ENCODE results near the gene MDN1.

DNA sequence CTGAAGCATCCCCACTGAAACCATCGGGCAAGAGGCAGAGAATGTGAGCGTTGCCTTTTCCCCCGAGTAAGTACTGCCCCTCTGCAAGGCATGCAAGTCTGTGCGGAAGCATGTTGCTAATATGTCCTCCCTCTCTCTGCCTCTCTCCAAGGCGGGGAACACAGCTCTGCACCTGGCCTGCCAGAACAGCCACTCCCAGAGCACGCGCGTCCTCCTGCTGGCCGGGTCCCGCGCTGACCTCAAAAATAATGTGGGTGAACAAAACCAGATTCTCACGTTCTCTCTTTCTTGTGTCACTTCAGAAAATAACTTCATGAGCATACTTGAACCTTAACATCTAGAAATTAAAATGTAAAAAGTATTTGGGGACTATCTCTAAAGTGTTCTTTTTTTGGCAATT, 207.5 kb downstream of the MDN1 start:
- TF ChIP-seq GATA2 (IDR thresholded peaks at IDR 0.05; ENCODE audit: low read depth, low read length) (no peak), GATA3 (IDR thresholded peaks at IDR 0.05; ENCODE audit: low read depth, low read length) (no peak)

All from SH-SY5Y (cell line).